GM04503 (cell line): ENCODE measurements around the gene C19orf38.
"Not testable (repeated sequence)": the region's sequence is repeated elsewhere in the genome, so short reads cannot be mapped to it uniquely, and the experiment has no call there.

Experiments
- DNase-seq: peaks from one replicate; pipeline ENCODE4 v3.0.0-alpha.2; 2012; ENCODE audit warnings: low read depth

C19orf38 gene

GRCh38 chr19:10823690-10824089 lies 24.5 kb upstream of the C19orf38 start:
- DNase-seq: no peak

GRCh38 chr19:10826231-10826630 lies 22.0 kb upstream of the C19orf38 start:
- no peak for DNase-seq

- DNase-seq: no peak
These were observed 21.4 kb upstream of the C19orf38 start for GRCh38 chr19:10826846-10827245.

- no peak for DNase-seq
These were observed 19.0 kb upstream of the C19orf38 start for GRCh38 chr19:10828981-10829821.

GRCh38 chr19:10829967-10830366 lies 18.2 kb upstream of the C19orf38 start:
- DNase-seq: no peak

GRCh38 chr19:10830370-10830769 lies 17.8 kb upstream of the C19orf38 start:
- DNase-seq: no peak

GRCh38 chr19:10830931-10831779 lies 17.1 kb upstream of the C19orf38 start:
- DNase-seq: no peak

- DNase-seq: no peak
These were observed 16.0 kb upstream of the C19orf38 start for GRCh38 chr19:10831987-10832938.

- no peak for DNase-seq
These were observed 15.3 kb upstream of the C19orf38 start for GRCh38 chr19:10832939-10833296.

- no peak for DNase-seq
These were observed 13.0 kb upstream of the C19orf38 start for GRCh38 chr19:10835089-10835753.

GRCh38 chr19:10835754-10836478 lies 12.3 kb upstream of the C19orf38 start, which contains the start of gene TMED1:
Gene TMED1, minus strand, starts transcription at chr19:10836212. Its CDS starts 21 bp downstream, at chr19:10836191.
- peak; percentile 91 for DNase-seq

- peak; percentile 55 for DNase-seq
These were observed 11.5 kb upstream of the C19orf38 start for GRCh38 chr19:10836479-10837330.

- not testable (repeated sequence) for DNase-seq
These were observed 10.6 kb upstream of the C19orf38 start for GRCh38 chr19:10837649-10838048.

GRCh38 chr19:10838377-10838776 lies 9.8 kb upstream of the C19orf38 start:
- DNase-seq: no peak

- DNase-seq: no peak
These were observed 8.8 kb upstream of the C19orf38 start for GRCh38 chr19:10839114-10840050.

GRCh38 chr19:10842788-10843187 lies 5.4 kb upstream of the C19orf38 start:
- DNase-seq: no peak

- no peak for DNase-seq
These were observed 1.6 kb upstream of the C19orf38 start for GRCh38 chr19:10846500-10847202.

- no peak for DNase-seq
These were observed 2.4 kb downstream of the C19orf38 start for GRCh38 chr19:10850631-10851030.
